MV-4-11 (cell line): Measurements from ENCODE around the gene RAI1.

Experiments used
- DNase-seq: peaks from one replicate; lab custom pipeline; 2025; lab: John Stamatoyannopoulos, UW

Gene RAI1

DNA sequence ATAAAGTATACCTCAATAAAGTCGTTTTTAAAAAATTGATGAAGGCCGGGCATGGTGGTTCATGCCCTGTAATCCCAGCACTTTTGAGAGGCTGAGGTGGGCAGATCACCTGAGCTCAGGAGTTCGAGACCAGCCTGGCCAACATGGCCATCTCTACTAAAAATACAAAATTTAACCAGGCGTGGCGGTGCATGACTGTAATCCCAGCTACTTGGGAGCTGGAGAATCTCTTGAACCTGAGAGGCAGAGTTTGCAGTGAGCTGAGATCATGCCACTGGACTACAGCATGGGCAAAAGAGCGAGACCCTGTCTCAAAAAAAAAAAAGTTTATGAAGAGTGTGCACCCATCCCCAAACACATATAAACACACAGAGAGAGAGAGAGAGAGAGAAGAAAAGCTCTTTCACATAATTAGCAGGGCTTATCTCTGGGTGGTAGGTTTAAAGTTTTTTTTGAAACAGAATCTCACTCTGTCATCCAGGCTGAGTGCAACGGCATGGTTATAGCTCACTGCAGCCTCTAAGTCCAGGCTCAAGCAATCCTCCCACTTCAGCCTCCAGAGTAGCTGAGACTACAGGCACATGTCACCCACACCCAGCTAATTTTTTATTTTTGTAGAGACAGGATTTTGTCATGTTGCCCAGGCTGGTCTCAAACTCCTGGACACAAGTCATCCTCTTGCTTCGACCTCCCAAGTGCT is 152.6 kb downstream of the RAI1 start:
- DNase-seq: no peak

DNA sequence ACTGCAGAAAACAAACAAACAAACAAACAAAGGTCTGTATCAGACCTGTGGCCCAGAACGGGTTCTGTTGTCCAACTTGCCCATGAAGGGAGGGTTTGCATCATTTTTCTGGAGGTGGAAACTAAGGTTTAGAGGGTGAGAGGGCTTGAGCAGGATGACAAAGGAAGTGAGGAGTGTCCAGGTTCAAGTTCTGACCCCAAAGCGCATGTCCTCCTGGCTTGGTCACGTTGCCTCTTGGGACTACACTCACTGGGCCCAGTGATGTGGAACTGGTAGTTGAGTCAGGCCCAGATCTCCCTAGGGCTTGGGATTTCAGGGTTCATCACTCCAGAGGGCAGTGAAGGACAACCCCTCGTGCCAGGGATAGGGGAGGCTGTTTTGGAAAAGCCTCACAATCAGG is 153.7 kb downstream of the RAI1 start:
- DNase-seq: no peak

GRCh38 chr17:17835415-17836249 is 154.4 kb downstream of the RAI1 start:
- DNase-seq: no peak

DNA sequence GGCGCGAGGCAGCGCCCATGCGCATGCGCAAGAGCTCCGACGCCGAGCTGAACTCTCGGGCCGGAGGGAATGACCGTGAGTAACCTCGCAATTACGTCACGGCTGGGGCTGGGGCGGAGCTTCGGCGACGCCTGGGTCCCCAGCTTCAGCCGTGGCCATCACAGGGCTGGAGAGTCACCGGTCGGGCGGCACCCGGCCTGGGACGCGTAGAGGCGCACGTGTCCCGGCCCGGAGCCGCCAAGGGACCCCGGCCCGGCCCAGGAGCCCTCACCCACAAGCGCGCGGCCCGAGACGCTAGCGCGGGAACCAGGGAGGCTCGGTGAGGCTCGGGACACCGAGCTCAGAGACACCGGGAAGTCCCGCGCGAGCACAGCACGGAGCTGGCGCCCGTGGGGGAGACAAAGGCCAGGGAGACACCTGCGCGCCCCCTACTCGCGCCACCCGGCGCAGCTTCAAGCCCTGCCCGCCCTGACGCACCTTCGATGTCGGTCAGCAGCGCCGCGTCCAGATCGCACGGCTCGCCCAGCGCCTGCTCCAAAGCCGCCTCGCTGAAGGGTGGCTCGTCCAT is 155.1 kb downstream of the RAI1 start:
- DNase-seq: peak; percentile 93

- DNase-seq: peak; percentile 65
These were observed 155.6 kb downstream of the RAI1 start, which contains the start of gene SREBF1 for GRCh38 chr17:17836818-17837379. Gene SREBF1, minus strand, starts transcription at chr17:17836986. Its CDS starts 169 bp downstream, at chr17:17836817.

GRCh38 chr17:17837380-17837821 is 156.1 kb downstream of the RAI1 start:
- peak; percentile 65 for DNase-seq

GRCh38 chr17:17837966-17838962 is 157.0 kb downstream of the RAI1 start:
- peak; percentile 60 for DNase-seq

DNA sequence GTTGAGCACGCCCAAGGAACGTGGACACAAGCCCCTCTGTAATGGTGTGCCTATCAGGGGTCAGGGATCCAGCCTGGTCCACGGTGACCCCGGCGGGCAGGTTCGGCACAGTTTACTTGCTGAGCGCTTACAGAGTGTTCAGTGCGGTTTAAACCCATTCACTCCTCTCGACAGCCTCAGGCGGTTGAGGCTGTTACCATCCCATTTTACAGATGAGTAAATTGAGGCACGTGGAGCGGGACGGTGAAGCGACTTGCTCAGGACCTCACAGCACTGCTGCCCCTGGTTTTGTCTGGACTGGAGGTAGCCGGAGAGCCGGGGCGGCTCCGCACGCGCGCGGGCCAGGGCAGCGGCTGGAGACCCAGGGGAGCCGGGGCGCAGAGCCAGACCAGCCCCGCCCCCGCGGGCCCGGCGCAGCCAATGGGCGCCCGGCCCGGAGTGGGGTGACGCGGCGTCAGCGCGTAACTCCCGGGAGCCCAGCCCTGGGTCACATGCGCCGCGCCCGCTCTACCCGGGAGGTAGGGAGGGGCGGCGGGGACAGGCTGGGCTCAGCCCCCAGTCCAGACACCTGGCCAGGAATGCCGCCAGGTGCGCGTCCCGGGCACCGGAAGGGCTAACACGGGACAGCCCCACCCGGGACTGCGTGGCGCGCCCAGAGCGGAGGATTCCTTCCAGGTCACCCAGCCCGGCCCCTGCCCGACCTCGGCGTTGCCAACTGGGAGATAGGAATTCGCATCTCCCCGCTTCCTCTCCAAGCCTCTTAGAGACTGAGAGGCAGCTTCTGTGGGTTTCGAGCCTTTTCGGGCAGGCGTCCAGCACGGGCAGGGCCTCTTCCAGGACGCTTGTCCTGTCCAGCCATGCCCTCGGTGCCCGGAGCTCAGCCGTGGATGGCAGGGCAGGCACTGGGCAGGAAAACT is 158.8 kb downstream of the RAI1 start:
- peak; percentile 72 for DNase-seq

GRCh38 chr17:17840751-17841591 is 159.7 kb downstream of the RAI1 start:
- peak; percentile 26 for DNase-seq

- no peak for DNase-seq
These were observed 160.4 kb downstream of the RAI1 start for GRCh38 chr17:17841601-17842025.

- DNase-seq: no peak
These were observed 161.0 kb downstream of the RAI1 start for GRCh38 chr17:17842111-17842876.

DNA sequence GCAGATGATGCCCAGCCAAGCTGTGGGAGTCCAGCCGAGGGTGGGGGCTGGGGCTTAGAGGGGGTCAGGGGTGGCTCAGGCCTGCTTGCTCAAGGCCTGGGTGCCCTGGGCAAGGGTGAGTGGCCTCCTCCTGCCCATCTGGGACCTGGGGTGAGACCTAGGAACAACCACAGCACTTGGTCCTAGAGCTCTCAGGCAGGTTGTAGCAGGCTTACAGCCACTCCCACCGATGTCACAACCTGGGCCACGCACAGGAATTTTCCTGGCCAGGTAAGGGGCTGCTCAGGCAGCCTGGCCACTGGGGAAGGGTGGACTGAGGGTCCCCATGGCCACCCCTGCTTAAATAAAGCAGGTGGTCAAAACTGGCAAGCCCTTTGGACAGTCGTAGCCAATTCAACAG is 161.8 kb downstream of the RAI1 start:
- no peak for DNase-seq

DNA sequence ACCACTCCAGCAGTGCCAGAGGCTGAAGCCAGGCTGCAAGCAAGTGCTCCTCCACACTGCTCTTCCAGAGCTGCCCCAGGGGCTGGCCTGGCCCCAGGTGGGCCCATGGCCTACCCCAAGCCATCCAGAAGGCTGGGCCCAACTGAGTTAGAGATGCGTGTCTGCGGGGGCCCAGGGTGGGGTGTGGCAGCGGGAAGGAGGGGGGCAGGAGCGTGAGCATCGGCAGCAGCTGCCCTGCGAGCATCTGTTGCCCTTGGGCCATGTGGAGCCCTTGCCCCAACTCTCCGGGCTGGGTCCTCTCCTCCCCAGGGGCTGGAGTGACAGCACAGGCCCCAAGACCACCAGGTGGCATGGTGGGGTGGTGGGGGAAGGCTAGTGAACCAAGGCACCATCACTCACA is 162.8 kb downstream of the RAI1 start:
- DNase-seq: no peak

- no peak for DNase-seq
These were observed 163.2 kb downstream of the RAI1 start for GRCh38 chr17:17844500-17844899.

DNA sequence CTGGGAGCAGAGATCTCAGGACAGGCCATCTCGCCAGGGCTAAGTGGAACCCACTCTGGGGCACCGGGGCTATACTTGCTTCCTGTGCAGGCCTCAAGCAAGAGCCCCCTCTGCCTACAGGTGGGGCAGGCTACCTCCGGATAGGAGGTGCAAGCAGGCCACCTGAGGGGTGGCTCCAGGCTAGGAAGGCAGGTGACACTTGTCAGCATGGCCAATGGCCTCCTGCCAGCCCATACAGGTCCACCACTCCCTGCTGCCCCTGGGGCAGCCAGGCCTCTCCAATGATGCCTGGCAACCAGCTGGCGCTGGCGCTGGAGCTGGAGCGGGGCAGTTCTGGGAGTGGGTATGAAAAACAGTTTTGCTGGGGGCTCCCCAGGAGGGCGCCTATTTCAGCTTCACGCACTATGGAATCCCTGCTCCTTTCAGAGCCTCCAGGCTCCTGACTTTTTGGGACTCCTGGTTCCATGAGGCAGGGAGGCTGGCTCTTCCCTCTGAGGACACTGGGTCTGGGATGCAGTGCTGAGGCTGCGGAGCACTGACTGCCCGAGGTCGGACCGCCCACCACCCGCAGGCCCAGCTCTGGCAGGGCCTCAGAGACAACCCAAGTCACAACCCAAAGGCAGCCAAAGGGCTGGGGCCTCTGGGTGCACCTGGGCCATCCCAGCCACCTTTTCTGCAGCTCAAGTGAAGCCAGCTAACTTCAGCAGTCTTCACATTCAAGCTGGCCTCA is 164.0 kb downstream of the RAI1 start:
- no peak for DNase-seq

DNA sequence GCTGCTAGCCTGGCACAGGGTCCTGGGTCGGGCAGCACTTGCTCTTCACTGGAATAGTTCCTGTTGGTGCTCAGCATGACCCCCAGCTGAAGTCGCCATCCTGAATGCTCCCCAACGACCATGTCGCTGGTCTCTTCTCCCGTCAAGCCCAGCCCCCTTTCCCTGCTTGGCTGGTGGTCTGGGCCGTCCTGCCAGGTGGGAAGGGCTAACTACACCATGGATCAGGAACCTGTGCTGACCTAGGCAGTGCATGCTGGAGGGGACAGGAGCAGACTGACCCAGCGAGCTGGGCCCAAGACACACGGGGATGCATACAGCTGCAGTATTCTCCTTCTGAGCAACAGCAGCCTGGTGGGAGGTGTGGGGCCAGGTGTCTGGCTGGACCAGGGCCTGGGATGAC is 164.7 kb downstream of the RAI1 start:
- DNase-seq: no peak

GRCh38 chr17:17846645-17847044 is 165.4 kb downstream of the RAI1 start:
- DNase-seq: no peak
